GDM1 (cell line): Measurements from ENCODE around the gene BBIP1.

Experiments used
- DNase-seq: peaks from one replicate; lab custom pipeline; 2025; lab: John Stamatoyannopoulos, UW

Gene BBIP1, protein sequence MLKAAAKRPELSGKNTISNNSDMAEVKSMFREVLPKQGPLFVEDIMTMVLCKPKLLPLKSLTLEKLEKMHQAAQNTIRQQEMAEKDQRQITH

GRCh38 chr10:110918643-110919348 lies at the start of gene BBIP1:
Gene BBIP1, minus strand, starts transcription at chr10:110919180. Its CDS starts 1,023 bp downstream, at chr10:110918157.
- peak; percentile 99 for DNase-seq

- DNase-seq: no peak
Observed at GRCh38 chr10:110967645-110968044, 48.7 kb upstream of the BBIP1 start.

GRCh38 chr10:110967009-110967630 lies 48.1 kb upstream of the BBIP1 start:
- DNase-seq: no peak

DNA sequence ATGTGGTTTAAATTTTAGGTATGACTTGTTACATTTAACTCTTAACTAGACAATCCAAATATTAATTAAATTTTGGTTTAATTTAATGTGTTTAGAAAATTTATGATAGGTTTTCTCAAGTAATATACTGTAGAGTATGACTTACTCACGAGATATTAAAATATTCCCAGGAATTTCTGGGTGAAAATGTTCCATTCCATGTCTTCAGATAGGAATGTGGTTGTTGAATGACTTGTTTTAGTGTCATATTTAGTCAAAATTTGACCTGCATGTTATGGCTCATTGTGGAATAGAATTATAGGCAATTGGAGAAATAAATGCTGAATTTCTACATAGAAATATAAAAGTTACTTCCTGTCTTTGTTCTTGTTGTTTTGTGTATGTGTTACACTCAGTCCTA lies 47.2 kb upstream of the BBIP1 start:
- no peak for DNase-seq

GRCh38 chr10:110965216-110965615 lies 46.2 kb upstream of the BBIP1 start:
- DNase-seq: no peak

- DNase-seq: no peak
Observed at GRCh38 chr10:110964681-110965080, 45.7 kb upstream of the BBIP1 start.

- no peak for DNase-seq
Observed at GRCh38 chr10:110963162-110963561, 44.2 kb upstream of the BBIP1 start.

- DNase-seq: no peak
Observed at GRCh38 chr10:110962443-110962842, 43.5 kb upstream of the BBIP1 start.

DNA sequence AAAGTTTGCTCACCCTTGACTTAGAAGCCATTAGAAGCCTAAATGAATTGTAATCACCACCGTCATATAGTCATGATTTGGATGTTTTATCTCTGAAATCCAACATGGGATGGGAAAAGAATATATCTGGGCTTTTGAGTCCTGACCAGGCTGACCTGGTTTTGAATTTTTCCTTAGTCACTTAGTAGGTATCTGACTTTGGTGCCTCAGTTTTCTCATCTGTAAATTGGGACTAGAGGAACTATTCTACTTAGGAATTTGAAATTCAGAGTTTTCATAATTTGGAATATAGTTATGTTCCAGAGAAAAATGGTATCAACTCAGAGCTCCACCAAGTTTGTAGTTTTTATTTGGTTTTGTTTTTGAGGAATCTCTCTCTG lies 41.3 kb upstream of the BBIP1 start:
- DNase-seq: no peak

DNA sequence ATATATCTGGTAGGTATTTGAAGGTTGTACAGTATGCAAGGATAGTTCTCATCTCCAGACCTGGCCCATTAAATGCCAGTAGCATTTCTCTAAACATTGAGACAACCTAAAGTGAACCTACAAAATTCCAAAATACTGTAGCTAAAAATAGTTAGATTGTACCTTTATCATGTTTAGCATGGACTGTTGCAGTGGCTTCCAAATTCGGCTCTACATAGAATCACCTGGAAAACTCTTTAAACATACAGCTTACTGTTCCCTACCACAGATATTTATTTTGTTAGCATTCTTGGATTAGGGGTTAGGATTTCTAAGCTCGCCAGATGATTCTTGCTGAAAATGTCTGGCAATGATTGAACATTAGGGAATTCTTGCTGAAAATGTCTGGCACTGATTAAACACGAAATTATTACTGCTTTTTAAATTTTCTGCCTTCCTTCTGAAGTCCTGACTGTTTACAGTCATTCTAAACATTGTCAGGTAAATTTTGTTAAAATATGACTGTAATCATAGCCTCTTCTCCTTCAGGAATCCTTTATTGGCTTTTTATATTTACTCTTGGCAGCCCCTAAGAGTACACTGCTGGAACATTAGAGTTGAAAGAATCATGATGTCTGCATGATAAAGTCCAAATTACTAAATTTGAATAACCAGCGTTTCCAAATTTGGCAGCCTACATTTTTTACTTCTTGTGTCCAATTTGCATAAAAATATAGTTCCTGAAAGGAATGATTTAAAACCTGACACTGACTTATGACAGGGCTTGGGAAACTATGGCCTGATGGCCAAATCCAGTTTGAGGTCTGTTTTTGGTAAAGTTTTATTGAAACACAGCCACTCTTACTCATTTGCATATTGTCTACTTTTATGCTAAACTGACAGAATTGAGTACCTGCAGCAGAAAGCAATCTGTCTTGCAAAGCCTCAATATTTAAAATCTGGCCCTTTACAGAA lies 40.7 kb upstream of the BBIP1 start:
- DNase-seq: no peak

GRCh38 chr10:110957606-110958005 lies 38.6 kb upstream of the BBIP1 start:
- DNase-seq: no peak

GRCh38 chr10:110951381-110951780 lies 32.4 kb upstream of the BBIP1 start:
- DNase-seq: no peak

DNA sequence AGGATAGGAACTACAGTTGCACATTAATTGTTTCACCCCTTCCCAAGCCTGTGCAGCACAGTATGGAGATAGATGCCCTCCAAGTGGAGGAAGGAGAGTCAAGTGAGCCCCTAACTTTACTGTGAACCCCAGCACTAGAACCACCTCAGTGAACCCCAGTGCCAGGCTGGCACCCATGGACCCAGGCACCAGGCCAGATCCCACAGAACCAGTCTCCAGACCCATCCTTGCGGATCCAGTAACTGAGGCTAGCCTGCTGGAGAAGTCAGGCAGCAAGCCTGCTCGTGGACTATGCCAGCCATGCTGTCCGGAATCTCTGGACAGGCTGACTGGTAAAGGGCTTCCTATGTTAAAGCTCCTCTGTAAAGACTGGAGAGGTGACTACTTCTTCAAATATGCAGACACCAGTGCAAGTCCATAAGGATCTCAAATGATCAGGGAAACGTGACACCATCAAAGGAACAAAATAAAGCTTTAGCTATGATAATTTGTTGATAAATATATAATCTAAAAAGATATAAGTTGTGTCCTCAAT lies 28.1 kb upstream of the BBIP1 start:
- no peak for DNase-seq

DNA sequence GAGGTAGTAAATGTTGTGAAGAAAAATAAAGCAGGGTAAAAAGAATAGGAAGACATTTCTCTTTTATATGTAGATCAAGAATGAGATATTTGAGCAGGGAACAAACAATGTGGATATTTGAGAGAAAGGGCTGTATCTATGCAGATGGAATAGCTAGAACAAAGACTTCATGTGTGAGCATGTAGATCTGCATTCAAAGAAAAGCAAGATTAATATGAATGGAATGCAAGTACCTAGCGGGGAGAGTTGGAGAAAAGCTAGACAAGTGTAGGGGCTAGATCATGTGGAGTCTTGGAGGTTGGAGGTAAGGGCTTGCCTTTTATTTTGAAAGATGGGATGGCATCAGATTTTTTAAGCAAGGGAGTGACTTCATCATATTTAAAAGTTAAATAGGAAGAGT lies 27.5 kb upstream of the BBIP1 start:
- no peak for DNase-seq

DNA sequence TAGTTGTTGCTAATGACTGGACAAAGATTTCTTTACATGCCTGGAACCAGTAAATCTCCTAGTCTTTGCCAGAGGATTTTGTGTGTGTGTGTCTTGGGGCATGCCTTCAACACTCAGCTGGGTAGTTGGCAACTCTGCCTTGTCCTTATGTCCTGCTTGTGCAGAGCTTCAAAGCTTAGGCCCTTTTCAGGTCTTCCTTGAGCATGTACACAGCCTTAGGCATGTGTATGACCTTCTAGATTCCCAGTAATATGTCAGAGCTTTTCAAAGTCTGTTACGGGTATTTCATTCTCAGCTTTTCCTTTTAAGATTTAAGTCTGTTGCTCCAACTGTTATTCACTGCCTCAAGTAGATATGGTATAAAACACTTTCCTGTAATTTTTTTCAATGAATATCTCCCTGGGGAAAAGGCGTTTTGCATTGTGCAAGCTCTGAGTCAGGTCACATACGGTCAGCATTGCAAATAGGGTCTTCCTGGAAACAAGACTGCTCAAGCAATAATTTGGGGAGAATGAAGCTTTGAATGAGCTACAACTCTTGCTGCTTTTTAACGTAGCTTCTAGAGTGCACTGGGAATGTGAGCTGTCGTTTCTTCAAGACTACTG lies 25.9 kb upstream of the BBIP1 start:
- no peak for DNase-seq

DNA sequence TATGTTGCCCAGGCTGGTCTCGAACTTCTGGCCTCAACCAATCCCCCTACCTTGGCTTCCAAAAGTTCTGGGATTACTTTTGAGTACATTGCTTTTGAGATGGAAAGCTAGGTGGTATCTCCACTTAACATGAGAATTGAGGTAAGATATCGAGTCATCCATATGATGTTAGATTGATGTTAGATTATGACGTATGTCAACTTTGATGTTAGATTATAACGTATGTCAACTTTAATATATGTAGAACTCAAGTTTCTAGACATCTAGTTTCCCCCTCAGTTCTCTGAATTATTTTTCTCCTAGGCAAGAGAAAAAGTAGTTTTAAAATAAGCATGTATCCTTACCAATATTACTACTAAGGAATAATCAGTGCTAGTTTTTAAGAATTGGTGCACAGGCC lies 20.4 kb upstream of the BBIP1 start:
- DNase-seq: no peak

- DNase-seq: no peak
Observed at GRCh38 chr10:110936757-110937156, 17.8 kb upstream of the BBIP1 start.

DNA sequence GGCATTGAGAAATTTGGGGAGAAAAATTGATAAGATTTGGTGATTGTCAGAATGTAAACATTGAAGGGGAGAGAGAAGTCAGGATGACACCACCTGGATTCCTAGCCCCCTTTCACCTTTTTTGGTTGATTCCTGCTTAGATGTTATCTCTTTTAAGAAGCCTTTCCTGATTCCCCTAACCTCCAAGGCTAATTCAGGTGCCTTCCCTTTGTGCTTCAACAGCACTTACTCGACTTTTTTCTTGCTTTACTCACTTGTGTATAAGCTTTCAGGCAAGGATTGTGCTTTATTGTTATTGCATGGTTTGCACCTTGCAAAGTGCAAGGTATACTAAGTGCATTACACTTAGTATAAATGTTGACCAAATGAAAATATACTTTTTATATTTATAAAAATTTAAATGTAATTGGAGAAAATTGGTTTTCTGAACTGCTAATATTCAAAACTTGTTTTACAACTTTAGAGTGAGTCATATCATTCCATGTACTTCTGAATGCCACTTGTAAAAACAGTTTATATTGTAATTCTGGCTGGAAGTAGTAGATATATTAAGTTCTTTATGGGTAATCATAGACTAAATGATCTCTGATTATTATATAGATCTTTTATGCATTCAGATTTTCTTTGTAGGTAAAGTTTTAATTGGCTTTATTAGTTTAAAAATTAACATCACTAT lies 13.7 kb upstream of the BBIP1 start:
- DNase-seq: no peak

DNA sequence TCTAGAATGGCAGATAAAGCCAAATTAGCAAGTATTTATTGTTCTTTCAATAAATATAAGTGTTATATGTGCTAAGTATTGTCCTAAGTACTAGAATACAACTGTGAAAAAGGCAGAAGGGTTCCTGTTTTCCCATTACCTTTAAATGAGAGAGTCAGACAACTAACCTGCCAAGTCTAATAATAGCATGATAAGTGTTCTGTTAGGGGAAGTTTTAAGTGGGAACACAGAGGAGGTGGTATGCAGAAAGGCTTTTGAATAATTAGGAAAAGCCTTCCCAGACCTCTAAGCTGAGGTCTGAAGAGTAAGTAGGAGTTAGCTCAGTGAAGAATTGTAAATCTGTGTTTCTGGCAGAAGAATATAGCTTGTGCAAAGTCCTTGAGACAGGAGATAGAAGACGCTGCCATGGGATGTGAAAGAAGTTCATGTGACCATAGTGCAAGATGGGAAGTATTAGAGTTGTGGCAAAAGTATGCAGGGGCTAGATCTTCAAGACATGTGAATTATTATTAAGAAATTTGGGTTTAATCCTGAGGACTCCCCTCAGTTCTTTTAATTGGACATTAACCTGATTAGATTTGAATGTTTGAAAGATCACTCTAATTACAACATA lies 12.9 kb upstream of the BBIP1 start:
- no peak for DNase-seq

- DNase-seq: no peak
Observed at GRCh38 chr10:110927461-110927860, 8.5 kb upstream of the BBIP1 start.
